ENCODE data around the gene MACROD2.
"Not testable (repeated sequence)": the region's sequence is repeated elsewhere in the genome, so short reads cannot be mapped to it uniquely, and the experiment has no call there.

Gene MACROD2

DNA sequence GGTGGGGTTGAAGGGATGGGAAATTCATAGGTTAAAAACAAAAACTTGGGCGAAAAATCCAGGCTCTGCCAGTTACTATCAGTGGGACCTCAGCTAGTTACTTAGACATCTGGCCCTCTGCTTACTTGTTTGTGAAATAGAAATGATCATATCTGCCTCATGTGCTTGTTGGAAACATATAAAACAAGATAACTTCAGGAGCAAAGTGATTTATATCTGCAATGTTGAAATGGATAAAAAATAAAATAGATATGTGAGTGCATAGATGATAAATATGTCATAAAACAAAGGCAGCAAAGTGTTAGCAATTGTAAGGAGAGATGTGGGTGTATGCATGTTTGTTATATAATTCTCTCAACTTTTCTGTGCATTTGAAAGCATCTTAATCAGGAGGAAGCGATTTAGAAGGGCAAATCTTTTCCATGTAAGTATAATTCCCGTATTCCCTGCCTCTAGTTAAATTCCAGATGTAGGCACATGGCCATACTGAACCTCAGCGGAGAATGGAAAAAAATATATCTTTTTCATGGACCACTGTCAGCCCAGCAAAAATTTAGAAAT is 921.1 kb downstream of the MACROD2 start:
- no peak for DNase-seq (ENCODE audit: low spot score)

DNA sequence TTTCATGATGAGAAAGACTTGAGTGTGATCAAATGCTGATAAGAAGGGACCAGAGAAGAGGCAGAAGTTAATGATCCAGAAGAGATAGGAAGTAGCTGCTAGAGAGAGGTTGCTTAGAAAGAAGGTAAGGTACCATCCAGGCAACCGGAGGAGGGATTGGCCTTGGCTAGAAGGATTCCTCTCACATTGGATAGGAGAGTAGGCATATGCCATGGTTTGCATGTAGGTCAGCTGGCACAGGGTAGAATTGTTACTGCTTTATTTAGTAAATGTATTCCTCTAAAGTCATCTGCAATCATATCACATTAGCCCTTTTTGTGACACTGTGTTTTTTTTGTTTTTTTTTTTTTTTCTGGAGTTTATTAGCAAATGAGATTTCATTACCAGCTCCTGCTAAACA is 923.0 kb downstream of the MACROD2 start:
- DNase-seq (ENCODE audit: low spot score): no peak

DNA sequence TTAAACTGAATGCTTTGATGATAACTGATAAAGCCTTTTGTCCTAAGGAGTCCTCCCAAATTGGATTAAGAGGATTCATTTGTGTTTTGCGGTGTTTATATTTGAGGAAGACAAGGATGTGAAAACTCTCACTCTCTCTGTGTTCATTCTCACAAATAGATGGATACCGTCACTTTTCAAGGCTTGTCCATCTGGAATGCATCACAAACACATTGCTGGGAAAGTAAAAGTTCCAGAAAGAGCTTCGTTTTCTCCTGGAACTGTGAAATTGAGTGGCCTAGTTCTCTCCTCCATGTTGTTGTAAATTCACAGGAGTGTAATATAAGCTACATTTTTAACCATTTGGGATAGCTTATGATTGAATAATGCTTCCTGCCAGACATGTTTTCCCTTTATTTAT is 923.7 kb downstream of the MACROD2 start:
- no peak for DNase-seq (ENCODE audit: low spot score)

DNA sequence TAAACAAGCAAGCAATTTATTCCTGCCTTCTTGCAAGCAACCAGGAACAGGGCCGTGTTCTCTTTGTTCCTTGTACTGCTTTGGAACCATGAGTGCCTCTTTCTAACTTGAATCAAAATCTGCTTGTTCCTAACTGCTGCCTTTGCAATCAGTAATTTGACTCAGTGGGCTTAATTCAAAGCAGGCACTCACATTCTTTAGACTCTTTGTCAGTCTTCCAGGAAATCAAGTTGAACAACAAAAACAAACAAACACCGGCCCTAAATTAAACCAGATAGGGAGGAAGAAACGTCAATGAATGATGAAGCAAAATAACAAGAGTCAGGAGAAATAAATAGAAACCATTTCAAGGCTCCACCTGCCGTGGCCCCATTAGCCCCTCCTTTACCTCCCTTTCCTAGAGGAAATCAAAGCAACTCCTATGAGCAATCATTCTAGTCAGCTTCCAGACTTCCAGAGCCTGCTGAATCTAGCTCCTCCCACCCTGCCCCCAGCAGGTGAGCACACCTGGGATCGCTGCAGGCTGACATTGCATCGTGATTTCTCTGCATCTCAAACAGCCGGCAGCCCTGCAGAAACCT is 924.3 kb downstream of the MACROD2 start:
- DNase-seq (ENCODE audit: low spot score): no peak

DNA sequence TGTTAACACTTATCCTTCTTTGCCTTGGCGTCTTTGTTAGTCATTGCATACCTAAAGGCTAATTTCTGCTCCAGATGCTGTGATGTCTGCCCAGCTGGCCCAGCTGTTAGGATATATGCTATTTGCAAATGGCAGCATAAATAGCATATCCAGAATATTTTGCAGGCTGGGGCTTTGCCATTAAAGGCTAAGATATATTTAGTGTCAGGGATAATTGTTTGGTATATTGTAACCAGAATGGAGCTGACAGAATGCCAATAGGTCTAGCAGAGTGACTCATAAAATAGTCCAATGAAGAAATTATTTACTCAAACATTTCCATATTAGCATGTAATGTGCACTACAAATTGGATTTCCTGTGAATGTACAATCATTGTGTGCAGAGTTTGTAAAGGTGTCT is 926.2 kb downstream of the MACROD2 start:
- no peak for DNase-seq (ENCODE audit: low spot score)

DNA sequence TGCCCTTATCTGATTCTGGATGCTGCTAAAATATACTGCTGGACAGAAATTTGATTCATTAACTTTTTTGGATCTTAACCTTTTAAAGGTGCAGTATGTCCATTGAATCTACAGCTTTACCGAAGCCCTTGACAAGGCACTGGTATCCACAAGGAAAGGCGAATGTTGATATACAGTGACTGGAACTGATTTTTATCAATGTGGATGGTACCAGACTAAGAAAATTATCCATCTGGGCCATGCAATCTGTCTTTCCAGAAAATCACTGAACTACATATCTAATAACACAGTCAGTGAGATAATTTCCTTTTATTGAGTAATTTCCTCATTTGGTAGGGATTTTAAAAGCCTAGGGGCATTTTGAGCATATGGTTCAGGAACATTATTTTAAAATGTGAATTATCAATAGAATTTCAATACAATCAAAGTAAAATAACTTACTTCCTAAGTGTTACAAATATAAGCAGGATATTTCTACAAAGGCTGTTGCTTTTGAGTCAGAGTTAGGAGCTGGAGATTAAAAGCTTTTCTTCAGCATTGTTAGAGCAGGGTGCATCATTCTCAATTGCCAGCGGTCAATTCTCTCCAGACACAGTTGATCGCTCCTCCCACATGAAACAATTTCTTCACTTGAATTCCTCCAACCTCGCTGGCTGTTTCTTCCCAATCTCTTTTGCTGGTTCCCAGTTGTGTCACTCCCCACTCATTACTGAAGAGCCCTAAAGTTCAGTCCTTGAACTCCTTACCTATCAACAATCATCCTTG is 927.4 kb downstream of the MACROD2 start:
- DNase-seq (ENCODE audit: low spot score): no peak

DNA sequence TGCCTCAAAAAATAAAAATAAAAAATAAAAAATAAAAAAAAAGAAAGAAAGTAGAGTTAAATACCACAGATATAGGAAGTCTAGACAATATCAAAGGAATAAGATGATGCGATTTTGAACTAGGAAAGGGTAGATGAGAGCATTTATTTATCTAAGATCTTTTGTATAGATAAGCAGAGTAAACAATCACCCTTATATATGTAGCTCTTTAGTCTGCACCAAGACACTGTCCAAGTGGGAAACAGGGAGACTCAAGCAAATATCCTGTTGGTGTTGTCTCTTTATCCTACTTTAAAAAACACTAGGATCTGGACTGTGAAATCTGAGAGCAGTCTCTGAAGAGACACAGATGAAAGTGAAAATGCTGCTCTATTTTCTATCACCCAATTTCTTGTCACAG is 929.1 kb downstream of the MACROD2 start:
- DNase-seq (ENCODE audit: low spot score): no peak

DNA sequence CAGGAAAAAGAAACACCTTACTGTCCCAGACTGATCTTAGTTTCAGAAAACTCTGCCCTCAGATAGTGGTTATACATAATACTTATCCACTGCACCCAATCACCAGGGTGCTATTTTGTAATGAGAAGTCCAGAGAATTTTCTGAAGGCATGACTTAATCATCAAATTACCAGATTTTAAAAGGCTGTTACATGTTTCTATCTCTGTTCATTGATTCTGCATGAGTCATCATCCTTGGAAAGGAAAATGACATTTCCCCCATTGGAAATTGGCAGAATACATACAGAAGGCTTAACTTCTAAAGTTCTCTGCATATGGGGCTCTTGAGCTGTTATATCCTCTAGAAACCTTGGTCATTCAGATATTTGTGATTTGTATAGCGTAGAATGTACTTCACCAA is 930.0 kb downstream of the MACROD2 start:
- DNase-seq (ENCODE audit: low spot score): no peak

DNA sequence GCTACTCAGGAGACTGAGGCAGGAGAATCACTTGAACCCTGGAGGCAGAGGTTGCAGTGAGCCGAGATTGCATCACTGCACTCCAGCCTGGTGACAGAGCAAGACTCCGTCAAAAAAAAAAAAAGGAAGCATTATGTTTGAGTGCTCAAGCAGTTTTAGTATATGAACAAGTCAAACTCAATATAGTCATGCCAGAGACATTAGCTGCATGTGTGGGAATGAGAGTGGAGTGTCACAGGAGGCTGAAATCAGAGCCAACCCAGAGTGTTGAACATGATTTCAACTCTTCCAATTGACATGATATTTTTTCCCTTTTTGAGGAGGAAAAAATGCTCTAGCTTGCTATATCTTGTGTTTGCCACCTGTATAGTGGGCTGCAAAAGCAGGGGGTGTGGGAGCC is 931.1 kb downstream of the MACROD2 start:
- DNase-seq (ENCODE audit: low spot score): not testable (repeated sequence)

DNA sequence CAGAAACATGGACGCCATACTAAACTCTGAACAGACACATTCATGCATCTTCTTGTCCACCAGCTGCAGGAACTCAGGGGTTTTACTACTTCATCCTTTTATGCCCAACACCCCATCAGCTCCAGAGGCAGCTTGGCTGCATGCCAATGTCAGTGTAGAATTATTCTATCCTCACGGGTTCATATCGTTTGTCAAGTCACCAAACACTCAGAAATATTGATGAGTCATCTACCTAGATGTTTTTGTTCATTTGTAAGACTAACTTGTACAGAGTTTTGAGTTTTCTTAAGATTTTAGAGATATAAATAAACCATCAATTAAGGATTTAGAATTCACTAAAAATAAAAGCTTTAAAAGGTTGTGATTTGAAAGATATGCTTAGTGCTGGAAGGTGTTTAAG is 932.8 kb downstream of the MACROD2 start:
- DNase-seq (ENCODE audit: low spot score): no peak

DNA sequence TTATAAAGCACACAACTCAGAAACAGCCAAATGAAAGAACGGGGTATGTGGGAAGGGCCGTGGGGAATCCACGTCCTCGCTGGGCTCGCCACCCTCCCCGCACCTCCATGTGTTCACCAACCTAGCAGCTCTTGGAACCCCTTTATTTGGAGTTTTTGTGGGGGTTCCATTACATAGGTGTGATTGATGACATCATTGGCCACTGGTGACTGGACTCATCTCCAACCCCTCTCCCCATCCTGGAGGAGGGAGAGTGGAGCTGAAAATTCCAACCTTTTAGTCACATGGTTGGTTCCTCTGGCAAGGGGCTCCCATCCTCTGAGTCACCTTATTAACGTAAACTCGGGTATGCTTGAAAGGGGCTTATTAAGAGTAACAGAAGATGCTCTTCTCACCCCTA is 934.1 kb downstream of the MACROD2 start:
- DNase-seq (ENCODE audit: low spot score): no peak

DNA sequence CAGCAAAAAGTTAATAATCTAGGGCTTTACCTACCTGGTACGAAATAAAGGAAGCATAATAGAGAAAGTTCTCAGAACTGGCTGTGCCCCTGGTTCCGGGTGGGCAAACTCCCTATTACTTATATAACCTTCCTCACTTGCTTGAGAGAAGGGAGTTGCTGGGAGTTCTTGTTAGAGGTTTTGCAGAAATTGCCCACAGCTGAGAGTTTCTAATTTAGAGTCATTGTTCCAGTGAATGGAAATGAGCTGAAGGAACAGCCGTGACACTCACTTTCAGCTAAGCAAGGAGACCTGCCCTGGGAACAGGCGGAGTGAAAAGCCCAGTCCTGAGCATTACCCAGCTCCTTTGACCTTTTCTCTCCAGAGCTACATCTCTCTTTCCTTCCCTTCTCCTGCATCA is 936.7 kb downstream of the MACROD2 start:
- DNase-seq (ENCODE audit: low spot score): no peak

DNA sequence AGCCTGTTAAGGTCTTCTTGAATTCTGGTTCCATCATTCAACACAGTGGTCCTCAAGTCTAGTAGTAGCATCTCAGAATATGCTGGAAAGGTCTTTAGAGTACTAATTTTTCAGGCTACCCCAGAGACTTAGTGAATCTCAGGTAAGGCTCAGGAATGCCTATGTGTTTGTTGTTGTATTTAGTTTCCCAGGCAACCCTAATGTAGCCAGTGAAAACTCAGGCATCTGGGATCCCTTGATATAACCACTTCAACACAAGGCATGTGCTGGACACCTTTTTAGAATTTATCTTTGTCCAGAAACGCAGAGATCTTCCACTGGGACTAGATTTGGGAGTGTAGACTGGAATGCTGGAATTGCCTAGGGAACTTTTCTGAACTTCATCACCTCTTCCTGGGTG is 940.0 kb downstream of the MACROD2 start:
- DNase-seq (ENCODE audit: low spot score): no peak

DNA sequence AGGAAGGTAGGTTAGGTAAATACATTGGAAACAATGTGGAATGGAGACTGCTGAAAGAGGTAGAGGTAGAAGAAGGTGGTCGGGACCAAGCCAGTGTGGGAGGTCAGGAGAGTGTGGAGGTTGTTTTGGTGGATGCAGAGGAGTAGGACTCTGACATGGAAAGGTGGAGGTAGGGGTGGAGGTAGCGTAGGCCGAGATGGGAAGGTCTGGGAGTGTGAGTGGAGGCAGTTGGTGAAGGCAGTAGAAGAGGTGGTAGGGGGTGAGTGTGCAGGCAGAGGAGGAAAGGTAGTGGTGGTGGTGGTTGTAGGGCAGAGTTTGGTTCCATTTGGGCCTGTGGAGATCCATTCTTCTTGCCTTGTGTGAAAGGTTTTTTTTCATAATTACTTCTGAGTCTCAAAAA is 941.7 kb downstream of the MACROD2 start:
- no peak for DNase-seq (ENCODE audit: low spot score)

DNA sequence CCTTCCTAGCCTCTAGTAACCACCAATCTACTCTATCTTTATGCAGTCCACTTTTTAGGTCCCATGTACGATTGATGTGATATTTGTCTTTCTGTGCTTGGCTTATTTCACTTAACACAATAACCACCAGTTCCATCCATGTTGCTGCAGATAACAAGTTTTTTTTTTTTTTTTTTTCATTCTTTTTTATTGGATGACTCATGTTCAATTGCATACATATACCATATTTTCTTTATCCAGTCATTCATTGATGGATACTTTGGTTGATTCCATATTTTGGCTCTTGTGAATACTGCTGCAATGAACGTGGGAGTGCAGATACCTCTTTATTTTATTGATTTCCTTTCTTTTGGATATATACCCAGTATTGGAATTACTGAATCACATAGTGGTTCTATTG is 942.5 kb downstream of the MACROD2 start:
- DNase-seq (ENCODE audit: low spot score): no peak

DNA sequence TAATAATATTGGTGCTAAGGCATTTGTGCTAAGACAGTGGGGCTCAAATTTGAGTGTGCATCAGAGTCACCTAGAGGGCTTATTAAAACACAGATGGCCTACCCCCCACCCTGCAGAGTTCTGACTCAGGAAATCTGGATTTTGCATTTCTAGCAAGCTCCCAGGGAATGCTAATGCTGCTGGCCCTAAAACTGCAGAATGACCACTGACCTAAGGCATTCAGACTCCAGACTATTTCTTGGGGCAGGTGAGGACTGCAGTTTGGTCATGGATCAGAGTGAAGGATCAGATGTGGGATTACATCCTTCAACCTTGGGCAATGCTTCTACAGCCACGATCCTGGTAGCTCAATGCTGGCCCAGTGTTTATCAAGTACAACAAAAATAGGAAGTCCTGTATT is 952.2 kb downstream of the MACROD2 start:
- DNase-seq (ENCODE audit: low spot score): no peak

DNA sequence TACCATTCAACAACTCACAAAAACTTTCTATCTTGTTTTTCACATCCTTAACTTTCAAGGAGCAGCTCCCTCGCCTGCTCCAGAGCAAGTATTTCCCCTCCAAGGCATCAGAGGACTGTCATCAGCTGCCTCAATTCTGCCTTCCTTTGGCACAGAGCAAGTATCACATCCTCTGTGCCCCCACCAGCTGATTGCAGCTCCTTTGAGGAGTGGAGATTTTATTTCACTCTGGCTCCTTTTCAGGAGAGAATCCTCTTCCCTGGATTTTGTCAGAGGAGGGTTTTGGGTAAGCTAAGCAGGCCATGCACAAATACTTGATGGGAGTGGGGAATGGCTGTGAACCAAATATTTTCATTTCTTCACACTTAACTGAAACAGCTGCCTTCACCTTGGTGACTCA is 952.6 kb downstream of the MACROD2 start:
- no peak for DNase-seq (ENCODE audit: low spot score)

DNA sequence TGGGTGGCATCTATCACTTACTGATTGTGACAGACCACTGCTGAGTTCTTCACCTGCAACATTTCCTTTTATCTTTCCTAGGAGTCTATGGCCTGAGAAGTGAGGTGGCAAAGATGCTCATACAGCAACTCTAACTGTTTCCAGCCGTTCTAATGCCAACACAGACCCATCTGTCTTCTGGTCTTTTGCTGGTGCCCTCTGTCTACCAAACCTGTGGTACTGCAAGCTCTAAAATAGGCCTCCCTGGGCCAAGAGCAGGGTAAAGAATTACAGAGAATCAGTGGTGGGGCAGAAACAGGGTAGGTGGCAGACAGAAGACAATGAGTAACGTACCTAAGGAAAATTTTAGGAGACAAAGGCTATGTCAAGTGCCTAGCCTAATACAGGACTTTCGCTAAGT is 953.1 kb downstream of the MACROD2 start:
- no peak for DNase-seq (ENCODE audit: low spot score)

DNA sequence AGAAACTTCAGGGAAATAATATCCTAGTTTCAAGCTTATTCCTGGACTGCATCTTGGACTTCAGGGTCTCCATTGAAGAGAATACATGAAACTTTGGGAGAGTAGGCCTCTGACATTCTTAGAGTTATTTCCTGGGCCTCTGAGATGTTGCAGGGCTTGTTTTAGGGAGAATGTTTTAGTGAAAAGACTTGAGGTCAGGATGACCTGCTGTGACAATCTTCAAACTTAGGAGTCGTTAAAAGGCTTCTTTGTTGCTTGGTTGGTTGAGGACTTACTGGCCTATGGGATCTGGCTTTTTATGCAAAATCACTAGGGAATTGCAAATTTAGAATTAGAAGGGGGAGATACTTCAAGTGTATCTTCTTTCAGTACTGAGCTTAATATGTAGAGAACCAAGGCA is 955.3 kb downstream of the MACROD2 start:
- DNase-seq (ENCODE audit: low spot score): no peak

DNA sequence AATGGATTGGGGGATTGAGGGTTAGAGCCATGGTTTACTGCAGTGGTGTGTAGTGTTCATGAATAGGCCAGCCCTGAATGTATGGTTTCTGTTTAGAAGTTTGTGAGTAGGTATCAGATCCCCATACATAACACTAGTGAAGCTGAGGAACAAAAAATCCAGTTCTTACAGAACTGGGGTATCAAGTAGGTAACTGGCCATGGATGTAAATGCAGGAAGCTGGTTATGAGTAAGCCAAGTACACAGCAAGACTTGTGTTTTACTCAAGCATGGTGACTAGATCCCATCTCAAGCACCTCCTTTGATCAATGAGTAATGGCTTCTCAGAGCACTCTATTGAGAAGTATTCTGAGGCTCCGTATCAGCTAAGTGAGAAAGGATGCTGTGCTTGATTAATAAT is 955.8 kb downstream of the MACROD2 start:
- no peak for DNase-seq (ENCODE audit: low spot score)

DNA sequence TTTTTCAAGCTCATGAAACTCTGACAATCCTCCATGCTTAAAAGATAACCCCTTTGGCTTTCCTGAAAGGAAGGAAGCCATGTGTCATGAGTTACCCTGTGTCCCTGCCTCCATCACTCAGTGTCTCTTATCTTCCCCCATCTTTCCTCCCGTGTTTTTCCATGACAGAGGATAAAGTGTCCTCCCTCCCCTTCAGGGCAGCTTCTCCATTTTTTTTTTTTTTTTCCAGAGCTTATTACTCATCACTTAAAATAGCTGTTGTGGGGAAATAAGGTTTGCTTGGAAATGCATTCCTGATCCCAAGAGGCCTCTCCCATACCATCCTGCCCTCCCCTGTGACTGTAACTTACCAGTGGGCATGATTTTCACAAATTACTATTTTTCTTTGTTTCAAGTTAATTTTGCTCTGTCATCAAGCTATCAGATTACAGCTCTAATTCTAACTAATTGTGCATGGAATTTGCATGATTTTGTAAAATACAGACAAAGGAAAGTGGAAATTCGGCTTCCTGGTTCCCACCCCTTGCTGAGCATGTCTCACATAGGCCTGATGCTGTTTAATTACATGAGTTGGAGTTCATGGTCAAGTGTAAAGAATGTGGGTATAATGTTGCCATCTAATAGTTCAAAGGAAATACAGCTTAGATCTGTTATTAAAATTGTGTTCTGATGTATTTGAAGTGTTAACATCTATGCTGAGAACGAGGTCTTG is 956.5 kb downstream of the MACROD2 start:
- no peak for DNase-seq (ENCODE audit: low spot score)

DNA sequence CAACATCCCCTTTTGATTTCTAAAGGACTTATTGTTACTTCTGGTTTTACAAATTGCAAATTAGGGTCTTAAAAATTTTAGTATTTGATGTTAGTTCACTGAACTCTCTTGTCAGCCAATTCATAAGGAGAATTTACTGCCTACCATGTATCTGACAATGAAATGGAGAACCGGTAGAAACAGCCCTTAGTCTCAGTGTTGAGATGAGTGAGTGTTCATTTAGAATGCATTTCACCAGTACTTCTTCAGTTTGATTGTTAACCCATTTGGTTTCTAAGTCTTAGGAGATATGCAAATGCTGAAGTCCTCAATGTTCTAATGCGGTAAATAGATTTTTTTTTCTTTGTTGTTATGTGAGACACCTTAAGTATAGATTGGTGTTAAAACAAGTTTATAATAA is 958.4 kb downstream of the MACROD2 start:
- no peak for DNase-seq (ENCODE audit: low spot score)

DNA sequence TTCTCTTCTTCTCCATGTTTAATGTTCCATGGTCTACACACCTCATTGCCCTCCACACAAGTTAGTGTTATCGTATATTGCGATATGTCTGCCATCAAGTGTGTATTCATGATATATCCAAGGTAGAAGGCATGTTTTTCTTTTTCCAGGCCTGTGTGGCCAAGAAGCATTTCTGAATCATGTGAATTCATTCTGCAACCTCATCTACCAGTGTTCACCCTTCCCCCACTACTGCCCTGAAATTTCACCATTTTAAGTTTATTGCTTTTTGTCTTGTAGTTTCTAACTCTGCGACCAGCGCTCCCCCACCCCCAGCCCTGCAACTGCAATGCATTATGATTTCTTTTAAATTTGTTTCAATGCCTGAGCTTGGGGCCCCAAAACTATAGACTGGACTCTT is 960.1 kb downstream of the MACROD2 start:
- DNase-seq (ENCODE audit: low spot score): no peak
